ENCODE data around the gene ALG11.
"Not testable (repeated sequence)": the region's sequence is repeated elsewhere in the genome, so short reads cannot be mapped to it uniquely, and the experiment has no call there.

The ALG11 gene, protein sequence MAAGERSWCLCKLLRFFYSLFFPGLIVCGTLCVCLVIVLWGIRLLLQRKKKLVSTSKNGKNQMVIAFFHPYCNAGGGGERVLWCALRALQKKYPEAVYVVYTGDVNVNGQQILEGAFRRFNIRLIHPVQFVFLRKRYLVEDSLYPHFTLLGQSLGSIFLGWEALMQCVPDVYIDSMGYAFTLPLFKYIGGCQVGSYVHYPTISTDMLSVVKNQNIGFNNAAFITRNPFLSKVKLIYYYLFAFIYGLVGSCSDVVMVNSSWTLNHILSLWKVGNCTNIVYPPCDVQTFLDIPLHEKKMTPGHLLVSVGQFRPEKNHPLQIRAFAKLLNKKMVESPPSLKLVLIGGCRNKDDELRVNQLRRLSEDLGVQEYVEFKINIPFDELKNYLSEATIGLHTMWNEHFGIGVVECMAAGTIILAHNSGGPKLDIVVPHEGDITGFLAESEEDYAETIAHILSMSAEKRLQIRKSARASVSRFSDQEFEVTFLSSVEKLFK

DNA sequence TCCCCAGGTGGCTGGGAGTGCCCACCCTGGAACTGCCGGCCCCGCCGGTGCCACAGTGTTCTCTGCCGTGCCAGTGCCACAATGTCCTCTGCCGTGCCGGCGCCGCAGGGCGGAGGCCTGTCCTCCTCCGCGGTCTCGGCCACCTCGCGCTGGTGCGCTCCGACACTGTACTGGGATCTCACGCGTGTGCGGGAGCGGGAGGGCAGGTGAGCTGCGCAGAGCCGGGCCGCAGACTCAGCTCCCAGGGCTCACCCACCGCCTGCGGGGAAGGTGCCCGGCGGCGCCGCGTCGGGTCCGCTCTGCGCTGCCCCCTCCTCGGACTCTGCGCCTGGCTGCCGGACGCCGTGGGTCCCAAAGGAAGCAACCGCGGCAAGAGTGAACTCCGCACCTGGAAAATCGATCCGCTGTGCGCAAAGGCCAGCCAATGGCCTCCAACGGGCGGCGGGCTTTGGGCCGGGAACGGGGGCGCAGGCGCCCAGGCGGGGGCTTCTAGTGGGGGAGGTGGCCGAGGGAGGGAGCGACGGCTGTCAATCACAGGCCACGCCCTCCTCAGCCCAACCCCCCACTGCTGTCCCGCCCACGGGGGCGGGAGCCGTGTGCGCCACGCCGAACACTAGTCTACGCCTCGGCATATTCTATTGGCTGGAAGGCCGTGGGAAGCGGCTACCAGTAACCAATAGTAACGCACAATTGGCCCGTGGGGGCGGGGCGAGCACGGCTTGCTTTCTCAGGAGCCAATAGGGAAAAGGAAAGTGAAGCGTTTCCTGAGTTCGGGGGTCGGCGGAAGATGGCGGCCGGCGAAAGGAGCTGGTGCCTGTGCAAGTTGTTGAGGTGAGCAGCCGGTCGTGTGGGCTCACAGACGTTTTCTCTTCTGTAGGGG, at the start of gene ALG11:
TSS of gene ALG11 (plus strand) at position 767 of the 880 bp plus-strand sequence. CDS start at position 788, 21 bp downstream.
- peak; percentile 98 to 99 for DNase-seq (ENCODE audit: low read depth in 2 of 2)

DNA sequence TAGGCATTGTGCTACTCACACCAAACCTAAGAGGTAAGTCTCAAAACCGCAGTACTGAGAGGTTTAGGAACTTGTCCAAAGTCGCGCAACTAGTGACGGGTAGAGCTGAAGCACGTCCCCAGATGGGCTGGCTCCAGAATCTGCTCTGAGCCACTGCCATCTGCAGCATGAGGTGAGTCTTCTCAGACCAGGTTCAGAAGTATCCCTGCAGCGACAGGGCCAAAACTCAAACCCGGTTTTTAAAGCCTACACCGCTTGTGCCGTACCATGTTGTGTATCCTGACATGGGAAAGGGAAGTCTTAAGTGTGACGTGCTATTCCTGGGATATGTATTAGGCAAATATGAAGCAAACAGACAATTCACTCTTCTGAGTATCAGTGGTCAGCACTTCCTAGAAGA, 46.0 kb upstream of the ALG11 start:
- no peak for DNase-seq (ENCODE audit: low read depth in 2 of 2)

DNA sequence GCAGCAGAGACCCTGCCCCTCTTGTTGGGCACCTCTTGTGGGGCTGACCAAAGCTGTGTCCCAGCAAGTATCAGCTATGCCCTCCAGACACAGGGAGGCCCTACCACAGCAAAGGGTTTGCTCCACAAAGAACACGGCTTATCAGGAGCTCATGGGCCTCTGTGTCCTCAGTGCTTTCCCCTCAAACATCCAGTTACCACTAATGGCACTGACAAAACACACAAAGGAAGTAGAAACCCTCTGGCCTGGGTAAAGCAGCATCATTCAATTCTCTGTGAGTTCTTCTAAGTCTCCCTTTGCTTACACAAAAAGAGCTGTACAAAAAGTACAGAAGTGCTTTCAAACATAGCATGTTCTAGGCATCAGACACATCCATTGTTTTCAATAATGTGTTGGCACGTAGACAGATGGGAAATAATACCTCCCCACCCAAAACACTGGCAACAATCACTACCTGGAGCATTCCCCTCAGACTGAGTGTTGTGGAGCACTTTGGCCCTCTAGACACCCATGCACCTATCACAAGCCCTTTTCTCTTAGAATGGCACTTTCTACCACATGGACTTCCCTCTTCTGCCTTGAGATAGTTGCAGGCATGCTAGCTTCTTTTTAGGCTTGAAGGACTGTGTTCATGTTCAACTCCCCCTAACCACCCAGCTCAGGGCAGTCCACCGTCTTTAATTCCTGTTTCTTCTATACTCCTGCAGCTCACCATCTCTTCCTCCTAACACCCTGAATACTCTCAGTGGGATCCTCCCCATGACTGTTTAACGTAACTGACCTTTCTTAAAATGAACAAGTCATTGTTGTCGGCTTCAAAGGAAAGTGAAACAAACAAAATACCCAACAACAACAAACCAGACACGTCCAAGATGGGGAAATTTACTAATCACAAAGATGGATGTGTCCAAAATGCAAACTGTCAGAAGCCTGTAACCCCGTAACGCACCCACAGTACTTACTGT, 44.4 kb upstream of the ALG11 start:
- no peak for DNase-seq (ENCODE audit: low read depth in 2 of 2)

DNA sequence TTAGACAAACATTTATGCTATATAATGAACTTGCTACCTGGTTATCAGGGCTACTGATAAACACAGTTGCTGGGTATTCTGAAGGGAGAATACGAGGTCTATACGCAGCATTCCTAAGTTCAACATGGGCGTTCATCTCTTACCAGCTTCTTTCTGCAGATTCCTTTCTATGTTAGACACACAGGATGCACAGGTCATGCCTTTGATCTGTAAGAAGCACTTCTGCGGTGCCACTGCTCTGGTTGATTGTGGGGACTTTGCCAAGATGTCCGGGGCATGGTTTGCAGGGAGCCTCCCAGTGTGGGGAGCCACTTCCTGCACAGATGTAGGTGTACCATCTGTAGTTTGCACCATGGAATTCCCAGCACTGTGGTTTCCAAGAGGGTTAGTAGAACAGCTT, 41.8 kb upstream of the ALG11 start:
- no peak for DNase-seq (ENCODE audit: low read depth in 2 of 2)

DNA sequence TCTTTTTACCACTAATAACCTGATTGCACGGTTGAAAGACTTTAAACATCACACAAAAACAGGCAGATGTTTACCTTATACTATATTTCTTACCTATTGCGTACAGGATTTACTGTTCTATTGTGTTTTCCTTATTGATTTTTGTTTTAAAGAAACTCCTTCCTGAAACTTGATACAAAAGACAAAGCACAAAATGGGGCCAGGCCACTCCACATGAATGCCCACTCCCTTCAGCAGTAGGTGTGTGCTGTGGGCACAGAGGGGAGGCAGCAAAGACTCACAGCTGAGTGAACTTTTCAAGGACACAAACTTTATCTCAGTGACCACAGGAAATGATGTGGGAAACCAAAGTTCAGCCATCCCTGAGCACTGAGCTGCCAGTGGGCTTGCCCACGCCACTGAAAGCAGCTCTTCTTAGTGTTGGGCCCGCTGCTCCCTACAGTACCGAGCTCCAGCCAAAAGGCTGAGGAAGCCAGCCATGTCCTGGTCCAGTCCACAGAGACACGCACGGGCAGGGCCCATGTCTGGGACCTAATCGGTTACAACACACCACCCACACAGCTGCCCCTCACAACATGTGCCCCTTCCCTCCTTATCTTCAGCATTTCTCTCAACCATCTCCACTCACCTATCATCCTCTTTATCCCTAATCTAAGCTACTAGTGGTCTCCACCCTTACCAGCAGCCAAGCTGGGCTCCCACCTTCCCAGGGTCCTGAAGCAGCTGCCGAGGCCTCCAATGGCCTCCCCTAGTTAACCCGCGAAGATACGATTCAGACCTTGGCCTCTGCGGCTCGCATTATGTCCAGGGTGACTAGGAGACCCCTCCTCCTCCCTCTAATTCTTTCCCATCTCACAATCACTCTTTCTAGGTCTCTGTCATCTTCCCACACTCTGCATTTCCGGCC, 40.4 kb upstream of the ALG11 start:
- DNase-seq (ENCODE audit: low read depth in 2 of 2): no peak

DNA sequence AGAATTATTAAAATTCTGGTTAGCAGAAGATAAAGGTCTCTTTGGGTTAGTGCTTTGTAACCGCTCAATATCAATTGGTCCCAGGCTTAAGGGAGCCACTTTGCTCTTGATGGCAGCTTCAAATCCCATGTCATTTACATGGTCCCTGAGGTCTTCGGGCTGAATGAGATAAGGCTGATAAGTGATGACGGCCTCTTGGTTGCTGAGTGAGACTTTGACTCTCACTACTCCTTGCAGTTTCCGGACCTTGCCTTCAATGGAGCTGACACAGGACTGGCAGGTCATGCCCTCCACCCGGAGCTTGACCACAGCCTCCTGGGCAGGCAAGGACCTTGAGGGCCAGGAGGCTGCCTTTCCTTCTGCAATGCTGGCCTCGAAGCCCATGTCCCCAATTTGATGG, 37.7 kb upstream of the ALG11 start:
- no peak for DNase-seq (ENCODE audit: low read depth in 2 of 2)

DNA sequence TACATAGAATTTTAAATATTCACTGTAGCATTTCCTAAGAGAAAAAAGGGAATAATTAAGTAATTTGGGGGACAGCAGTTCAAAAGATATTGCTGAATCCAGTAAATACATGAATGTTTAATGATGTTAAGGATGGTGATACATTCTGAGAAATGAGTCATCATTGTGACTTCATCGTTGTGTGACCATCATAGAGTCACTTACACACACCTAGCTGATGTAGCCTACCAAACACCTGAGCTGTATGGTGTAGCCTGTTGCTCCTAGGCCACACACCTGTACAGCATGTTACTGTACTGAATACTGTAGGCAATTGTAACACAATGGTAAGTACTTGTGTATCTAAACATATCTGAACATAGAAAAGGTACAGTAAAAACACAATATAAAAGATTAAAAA, 35.8 kb upstream of the ALG11 start:
- no peak for DNase-seq (ENCODE audit: low read depth in 2 of 2)

DNA sequence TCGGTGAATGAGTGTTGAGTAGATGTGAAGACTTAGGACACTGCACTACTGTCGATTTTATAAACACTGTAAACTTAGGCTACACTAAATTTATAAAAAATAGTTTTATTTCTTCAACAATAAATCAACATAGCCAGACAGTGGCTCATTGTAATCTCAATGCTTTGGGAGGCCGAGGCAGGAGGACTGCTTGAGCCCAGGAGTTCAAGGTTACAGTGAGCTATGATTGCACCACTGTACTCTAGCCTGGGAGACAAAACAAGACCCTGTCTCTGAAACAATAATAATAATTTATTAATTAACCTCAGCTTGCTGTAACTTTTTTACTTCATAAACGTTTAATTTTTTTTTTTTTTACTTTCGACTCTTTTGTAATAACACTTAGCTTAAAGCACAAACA, 35.3 kb upstream of the ALG11 start:
- DNase-seq (ENCODE audit: low read depth in 2 of 2): no peak

DNA sequence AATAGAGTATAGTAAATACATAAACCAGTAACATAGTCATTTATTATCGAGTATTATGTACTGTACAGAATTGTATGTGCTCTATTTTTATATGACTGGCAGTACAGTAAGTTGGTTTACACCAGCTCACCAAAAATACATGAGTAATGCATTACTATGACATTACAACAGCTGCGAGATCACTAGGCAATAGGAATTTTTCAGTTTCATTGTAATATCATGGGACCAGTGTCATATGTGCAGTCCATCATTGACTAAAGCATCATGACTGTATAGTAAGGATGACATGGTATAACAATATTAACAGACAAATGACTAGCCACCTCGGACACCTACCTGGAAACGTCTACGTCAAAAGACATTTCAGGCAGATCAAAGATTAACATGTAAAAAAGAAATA, 34.6 kb upstream of the ALG11 start:
- no peak for DNase-seq (ENCODE audit: low read depth in 2 of 2)

DNA sequence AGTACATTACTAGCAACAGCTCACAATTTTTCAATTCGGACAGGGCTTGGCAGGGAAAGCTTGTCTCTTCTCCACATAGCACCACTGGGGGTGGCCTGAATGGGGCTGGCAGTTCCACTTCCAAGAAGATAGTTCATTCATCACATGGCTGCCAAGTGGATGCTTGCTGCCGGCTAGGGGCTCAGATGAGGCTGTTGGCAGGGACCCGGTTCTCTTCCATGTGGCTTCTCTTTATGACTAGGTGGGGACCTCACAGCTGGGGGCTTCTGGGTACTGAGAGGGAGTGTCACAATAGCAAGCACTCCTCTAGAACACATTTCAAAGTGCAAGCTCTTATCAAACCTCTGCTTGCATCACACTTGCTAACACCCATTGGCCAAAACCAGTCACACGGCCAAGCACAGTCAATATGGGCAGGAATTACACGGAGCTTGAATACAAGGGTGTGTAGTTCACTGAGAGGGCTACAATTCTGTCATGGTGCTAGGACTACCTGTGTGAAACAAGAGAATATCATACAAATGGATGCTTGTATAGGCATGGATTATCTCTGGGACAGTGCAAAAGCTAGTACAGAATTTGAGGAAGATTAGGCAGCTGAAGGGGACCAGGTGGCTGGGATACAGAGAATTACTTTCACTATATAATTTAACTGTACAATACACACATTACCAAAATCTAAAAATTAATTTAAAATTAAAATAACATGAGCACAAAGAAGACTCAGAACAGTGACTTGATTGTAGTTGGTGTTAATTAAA, 33.2 kb upstream of the ALG11 start:
- no peak for DNase-seq (ENCODE audit: low read depth in 2 of 2)

DNA sequence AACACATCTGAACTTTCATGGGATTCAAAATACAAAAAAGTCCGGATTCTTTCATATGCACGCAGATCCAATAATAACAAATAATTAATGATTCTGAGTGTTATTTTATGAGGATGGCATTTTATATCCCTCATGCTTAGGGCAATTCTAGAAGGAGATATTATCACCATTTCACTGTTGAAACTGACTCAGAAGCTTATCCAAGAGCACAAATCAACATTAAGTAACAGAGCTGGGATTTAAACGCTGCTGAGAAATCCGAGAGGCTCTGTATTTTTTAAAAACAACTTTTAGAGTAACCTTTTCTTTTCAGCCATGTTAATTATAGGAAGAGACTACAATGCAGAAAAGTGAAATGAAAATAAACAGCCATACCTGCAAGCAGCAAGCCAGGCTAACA, 31.3 kb upstream of the ALG11 start:
- no peak for DNase-seq (ENCODE audit: low read depth in 2 of 2)

DNA sequence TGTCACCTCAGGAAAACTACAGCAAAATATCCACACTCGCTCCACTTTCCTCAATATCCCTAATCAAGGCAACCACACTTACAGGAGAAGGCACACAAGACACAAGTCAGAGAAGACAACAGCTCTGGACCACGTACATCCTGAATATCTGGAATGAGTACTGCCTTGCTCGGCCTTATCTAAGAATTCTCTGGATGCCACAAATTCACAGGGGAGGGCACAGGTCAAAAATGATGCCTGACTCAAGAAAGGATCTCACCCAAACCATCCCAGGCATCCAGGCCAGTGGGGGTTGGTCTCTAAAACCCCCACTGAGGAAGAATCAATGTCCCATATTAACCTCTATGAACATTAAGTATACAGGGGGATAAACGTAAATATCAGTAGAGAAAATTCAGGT, 30.8 kb upstream of the ALG11 start:
- DNase-seq (ENCODE audit: low read depth in 2 of 2): no peak

DNA sequence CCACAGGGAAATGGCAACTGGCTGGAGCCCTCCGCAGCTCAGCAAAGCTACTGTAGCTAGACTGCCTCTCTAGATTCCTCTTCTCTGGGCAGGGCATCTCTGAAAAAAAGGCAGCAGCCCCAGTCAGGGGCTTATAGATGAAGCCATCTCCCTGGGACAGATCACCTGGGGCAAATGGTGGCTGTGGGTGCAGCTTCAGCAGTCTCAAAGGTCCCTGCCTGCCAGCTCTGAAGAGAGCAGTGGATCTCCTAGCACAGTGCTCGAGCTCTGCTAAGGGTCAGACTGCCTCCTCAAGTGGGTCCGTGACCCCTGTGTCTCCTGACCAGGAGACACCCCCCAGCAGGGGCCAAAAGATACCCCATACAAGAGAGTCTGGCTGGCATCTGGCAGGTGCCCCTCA, 28.9 kb upstream of the ALG11 start:
- not testable (repeated sequence) for DNase-seq (ENCODE audit: low read depth in 2 of 2)

DNA sequence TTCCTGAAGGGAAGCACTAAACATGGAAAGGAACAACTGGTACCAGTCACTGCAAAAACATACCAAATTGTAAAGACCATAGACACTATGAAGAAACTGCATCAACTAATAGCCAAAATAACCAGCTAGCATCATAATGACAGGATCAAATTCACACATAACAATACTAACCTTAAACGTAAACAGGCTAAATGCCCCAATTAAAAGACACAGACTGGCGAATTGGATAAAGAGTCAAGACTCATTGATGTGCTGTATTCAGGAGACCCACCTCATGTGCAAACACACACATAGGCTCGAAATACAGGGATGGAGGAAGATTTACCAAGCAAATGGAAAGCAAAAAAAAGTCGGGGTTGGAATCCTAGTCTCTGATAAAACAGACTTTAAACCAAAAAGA, 27.3 kb upstream of the ALG11 start:
- DNase-seq (ENCODE audit: low read depth in 2 of 2): not testable (repeated sequence)

DNA sequence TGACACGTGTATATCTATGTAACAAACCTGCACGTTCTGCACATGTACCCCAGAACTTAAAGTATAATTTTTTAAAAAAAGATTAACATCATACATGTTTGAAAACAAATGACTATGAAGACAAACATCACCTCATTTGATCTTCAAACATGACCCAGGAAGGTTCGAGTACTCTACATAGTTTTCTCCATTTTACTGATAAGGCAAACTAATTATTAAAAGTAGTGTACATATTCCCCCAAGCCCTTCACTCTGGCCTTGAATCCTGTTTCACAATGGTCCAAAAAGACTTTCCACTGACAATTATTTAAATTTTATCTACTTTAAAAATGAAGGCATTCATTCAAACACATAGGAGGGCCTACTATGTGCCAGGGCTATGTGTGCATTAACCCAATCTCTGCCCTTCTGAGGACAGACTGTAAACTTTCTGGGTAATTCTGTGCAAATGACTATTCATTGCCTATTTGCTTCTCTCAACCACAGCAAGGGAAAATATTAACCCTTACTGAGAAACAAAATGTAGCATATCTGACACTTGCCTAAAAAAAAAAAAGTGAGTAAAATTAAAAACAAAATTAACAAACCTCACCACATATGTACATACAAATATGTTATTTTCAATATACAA, 23.1 kb upstream of the ALG11 start:
- no peak for DNase-seq (ENCODE audit: low read depth in 2 of 2)

DNA sequence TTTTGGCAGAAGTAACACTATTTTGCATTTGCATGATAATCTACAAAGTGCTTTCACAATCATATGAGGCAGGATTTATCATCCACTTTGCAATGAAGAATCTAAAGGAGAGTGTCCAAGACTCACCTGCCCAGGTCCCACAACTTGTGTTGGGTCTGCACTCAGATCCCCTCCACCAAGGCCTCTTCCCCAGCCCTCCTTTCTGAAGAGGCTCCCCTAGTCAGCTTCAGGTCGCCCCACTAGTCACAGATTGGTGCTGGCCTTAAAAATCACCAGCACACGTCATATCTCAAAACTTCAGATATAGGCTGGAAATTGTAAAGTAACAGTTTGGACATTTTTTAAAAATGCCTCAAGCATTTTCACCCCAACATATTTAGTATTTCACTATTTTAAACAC, 18.5 kb upstream of the ALG11 start:
- no peak for DNase-seq (ENCODE audit: low read depth in 2 of 2)

DNA sequence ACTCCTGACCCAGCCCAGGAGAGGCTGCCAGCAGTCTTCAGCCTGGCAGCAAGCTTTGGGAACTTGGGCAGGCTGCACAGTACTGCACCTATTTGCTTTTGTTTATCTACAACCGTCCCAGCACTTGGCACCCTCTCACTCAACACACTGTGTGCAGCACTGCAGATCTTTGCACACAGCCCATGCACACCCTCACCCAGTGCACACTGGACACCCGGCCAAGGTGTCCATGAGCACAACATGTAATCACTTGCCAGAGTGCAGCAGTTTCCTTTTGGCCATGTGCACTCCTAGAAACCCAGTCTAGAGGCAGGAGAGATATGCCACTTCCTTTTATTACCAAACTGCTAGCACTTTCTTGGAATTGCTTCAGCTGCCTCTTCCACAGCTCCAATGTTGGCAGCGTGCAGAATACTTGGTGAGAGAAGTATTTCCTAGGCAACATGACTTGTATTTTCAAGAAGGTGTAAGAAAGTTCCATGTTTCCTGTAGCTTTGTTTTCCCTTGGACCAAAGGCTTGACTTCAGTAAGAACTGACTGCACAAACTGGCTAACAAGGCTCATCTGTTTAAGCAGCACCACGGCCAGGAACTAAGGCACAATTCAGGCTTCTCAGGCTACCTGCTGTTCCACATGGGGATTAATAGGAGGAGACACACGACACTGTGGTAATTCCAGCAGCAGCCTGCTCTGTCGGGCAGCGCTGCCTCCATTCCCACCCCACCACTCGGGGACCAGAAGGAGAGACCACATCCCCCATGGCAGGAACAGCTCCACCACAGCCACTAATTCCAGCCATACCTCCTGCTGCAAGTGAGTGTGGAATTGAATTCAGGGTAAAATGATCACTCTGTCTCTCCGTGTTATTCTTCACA, 16.3 kb upstream of the ALG11 start:
- no peak for DNase-seq (ENCODE audit: low read depth in 2 of 2)

DNA sequence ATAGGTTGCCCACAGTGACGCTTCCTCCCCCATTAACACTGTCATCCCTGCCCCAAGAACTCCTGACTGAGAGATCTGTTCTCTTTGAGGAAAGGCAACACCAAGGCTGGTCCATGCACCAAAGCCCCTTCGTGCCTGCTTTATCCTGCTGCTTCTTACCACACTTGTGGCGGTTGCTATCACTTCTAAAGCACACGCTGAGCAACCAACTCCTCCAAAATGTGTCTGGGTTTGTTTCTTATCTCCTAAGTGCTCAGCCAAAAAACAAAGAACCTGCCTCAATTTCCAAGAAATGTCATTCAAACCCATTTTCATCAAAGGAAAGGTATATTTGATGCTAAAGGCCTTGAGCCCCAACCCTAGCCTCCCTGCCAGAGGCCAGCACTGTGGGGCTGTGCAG, 15.6 kb upstream of the ALG11 start:
- no peak for DNase-seq (ENCODE audit: low read depth in 2 of 2)
